RKO (cell line): ENCODE measurements around the gene OVOL3.
"Not testable (repeated sequence)": the region's sequence is repeated elsewhere in the genome, so short reads cannot be mapped to it uniquely, and the experiment has no call there.

ENCODE experiments used
- DNase-seq: peaks from one replicate; pipeline ENCODE4 v3.0.0-alpha.2; 2016; ENCODE audit warnings: low spot score

Gene OVOL3

GRCh38 chr19:36110487-36111199 lies at the start of gene OVOL3:
Gene OVOL3, plus strand, starts transcription at chr19:36111143. Its CDS starts 60 bp downstream, at chr19:36111203.
- DNase-seq = no peak

- DNase-seq = no peak
These were observed 49.6 kb upstream of the OVOL3 start for GRCh38 chr19:36061367-36061766.

GRCh38 chr19:36064826-36065225 lies 46.1 kb upstream of the OVOL3 start:
- no peak for DNase-seq

GRCh38 chr19:36067681-36068080 lies 43.3 kb upstream of the OVOL3 start:
- no peak for DNase-seq

- not testable (repeated sequence) for DNase-seq
These were observed 42.0 kb upstream of the OVOL3 start for GRCh38 chr19:36068810-36069499.

GRCh38 chr19:36072081-36072480 lies 38.9 kb upstream of the OVOL3 start:
- DNase-seq = no peak

- DNase-seq = no peak
These were observed 37.6 kb upstream of the OVOL3 start for GRCh38 chr19:36073121-36073876.

- DNase-seq = no peak
These were observed 31.5 kb upstream of the OVOL3 start for GRCh38 chr19:36079389-36079945.

GRCh38 chr19:36081385-36081784 lies 29.6 kb upstream of the OVOL3 start:
- no peak for DNase-seq

- DNase-seq = no peak
These were observed 29.0 kb upstream of the OVOL3 start for GRCh38 chr19:36081894-36082293.

- no peak for DNase-seq
These were observed 28.0 kb upstream of the OVOL3 start for GRCh38 chr19:36082916-36083315.

- DNase-seq = no peak
These were observed 26.5 kb upstream of the OVOL3 start for GRCh38 chr19:36084231-36085009.

GRCh38 chr19:36086326-36086725 lies 24.6 kb upstream of the OVOL3 start:
- no peak for DNase-seq

- no peak for DNase-seq
These were observed 21.1 kb upstream of the OVOL3 start for GRCh38 chr19:36089847-36090246.

GRCh38 chr19:36090910-36091695 lies 19.8 kb upstream of the OVOL3 start:
- no peak for DNase-seq

- no peak for DNase-seq
These were observed 18.4 kb upstream of the OVOL3 start for GRCh38 chr19:36092566-36092965.

GRCh38 chr19:36093146-36093662 lies 17.7 kb upstream of the OVOL3 start:
- DNase-seq = no peak

GRCh38 chr19:36093687-36094086 lies 17.3 kb upstream of the OVOL3 start:
- no peak for DNase-seq

- no peak for DNase-seq
These were observed 13.9 kb upstream of the OVOL3 start for GRCh38 chr19:36097036-36097435.

GRCh38 chr19:36099166-36099785 lies 11.7 kb upstream of the OVOL3 start:
- DNase-seq = no peak
